B cell (primary cell): Measurements from ENCODE around the gene MAGOHB. TPM values are rescaled to one million over a fixed set of nuclear protein-coding genes. Genes with fewer than 3 reads are reported as not detected.

Experiments
- ATAC-seq: fragments of 200-7000 bp; cut with Tn5 transposase; one replicate; pipeline ENCODE4 v1.10.0; 2021; ENCODE audit warnings: low read depth, mild to moderate bottlenecking, moderate number of reproducible peaks, moderate library complexity
- CTCF ChIA-PET: fragments of 350-600 bp; sonication (Branson Sonifier 250); formaldehyde crosslinking; loops from one replicate; lab custom pipeline; 2021; ENCODE audit warnings: antibody characterized with exemption, inconsistent platforms; lab: Charles Lee
- POLR2A ChIA-PET: fragments of 350-600 bp; sonication (Branson Sonifier 250); formaldehyde crosslinking; loops from one replicate; lab custom pipeline; 2021; ENCODE audit warnings: antibody characterized with exemption; lab: Charles Lee
- DNase-seq: peaks from one replicate; pipeline ENCODE4 v3.0.0; 2013
- H2AFZ ChIP-seq: 2 replicates; pipeline ENCODE4 v1.6.1; 2012; ENCODE audit warnings: mild to moderate bottlenecking, low read depth, low read length; ENCODE audit not compliant: insufficient read depth, poor library complexity, severe bottlenecking
- H3K27ac ChIP-seq, 2 donors: 1 replicate in 1 of 2; 2 replicates in 1 of 2; pipeline ENCODE4 v1.5.1; 2012 to 2013; ENCODE audit warnings: low read length in 2 of 2, mild to moderate bottlenecking in 2 of 2, moderate library complexity in 1 of 2
- H3K27me3 ChIP-seq, 4 experiments: fragments of 200-600 bp in 1 of 4; sonication (generic) in 1 of 4; replicated peaks in 1 of 4; 1 replicate in 2 of 4; 2 replicates in 2 of 4; pipeline versions ENCODE4 v1.6.1 to v1.7.0; 2013 to 2016; ENCODE audit warnings: low read length in 3 of 4, mild to moderate bottlenecking in 2 of 4, mixed read lengths in 1 of 4, moderate library complexity in 1 of 4; ENCODE audit not compliant: insufficient read depth in 4 of 4, control insufficient read depth in 3 of 4; ENCODE audit errors: control extremely low read depth in 1 of 4
- H3K36me3 ChIP-seq, 2 experiments: replicated peaks in 1 of 2; 1 replicate in 1 of 2; 2 replicates in 1 of 2; pipeline versions ENCODE4 v1.6.1 to v1.7.1; 2013; ENCODE audit warnings: low read length in 1 of 2; ENCODE audit not compliant: insufficient read depth in 2 of 2, control insufficient read depth in 1 of 2; ENCODE audit errors: control extremely low read depth in 1 of 2, extremely low read depth in 1 of 2
- H3K4me1 ChIP-seq, 2 donors: fragments of 200-600 bp in 1 of 2; sonication (generic) in 1 of 2; 1 replicate in 1 of 2; 2 replicates in 1 of 2; pipeline versions ENCODE4 v1.5.1 to v1.6.1; 2013 to 2017; ENCODE audit warnings: low read length in 2 of 2; ENCODE audit not compliant: control insufficient read depth in 2 of 2, insufficient read depth in 2 of 2
- H3K4me2 ChIP-seq: replicated peaks from 2 replicates; pipeline ENCODE3; 2012; ENCODE audit warnings: mild to moderate bottlenecking, low read depth, low read length; ENCODE audit not compliant: poor library complexity, severe bottlenecking
- H3K4me3 ChIP-seq, 5 experiments: fragments of 200-600 bp in 1 of 5; sonication (generic) in 1 of 5; 1 replicate in 3 of 5; 2 replicates in 2 of 5; pipeline versions ENCODE4 v1.5.1 to v1.7.0; 2011 to 2016; ENCODE audit warnings: low read length in 4 of 5, mild to moderate bottlenecking in 4 of 5, low read depth in 2 of 5, control low read depth in 1 of 5, moderate library complexity in 1 of 5; ENCODE audit not compliant: insufficient read depth in 1 of 5; ENCODE audit errors: control extremely low read depth in 1 of 5, extremely low read depth in 1 of 5
- H3K79me2 ChIP-seq: fragments of 200-600 bp; sonication (generic); one replicate; pipeline ENCODE4 v1.6.0; 2016; ENCODE audit warnings: low read length; ENCODE audit not compliant: control insufficient read depth, insufficient read depth
- H3K9ac ChIP-seq: fragments of 200-600 bp; sonication (generic); 2 replicates; pipeline ENCODE4 v1.6.1; 2017; ENCODE audit warnings: mild to moderate bottlenecking, low read length, moderate library complexity
- H3K9me3 ChIP-seq, 3 donors: one replicate each; pipeline versions ENCODE4 v1.6.1 to v1.7.1; 2013; ENCODE audit warnings: low read length in 2 of 3; ENCODE audit not compliant: control insufficient read depth in 2 of 3, insufficient read depth in 1 of 3; ENCODE audit errors: control extremely low read depth in 1 of 3
- H4K20me1 ChIP-seq: 2 replicates; pipeline ENCODE4 v1.6.0; 2012; ENCODE audit warnings: mild to moderate bottlenecking, low read length; ENCODE audit not compliant: insufficient read depth, control insufficient read depth, poor library complexity, severe bottlenecking
- H3K27ac Mint-ChIP-seq: one replicate; pipeline ENCODE4 v1.8.0; 2021; ENCODE audit warnings: mixed read lengths
- H3K27me3 Mint-ChIP-seq: one replicate; pipeline ENCODE4 v1.8.0; 2021; ENCODE audit warnings: mixed read lengths
- H3K4me1 Mint-ChIP-seq: one replicate; pipeline ENCODE4 v1.8.0; 2021; ENCODE audit warnings: mixed read lengths
- H3K4me3 Mint-ChIP-seq: one replicate; pipeline ENCODE4 v1.8.0; 2021; ENCODE audit warnings: mixed read lengths
- H3K9me3 Mint-ChIP-seq: one replicate; pipeline ENCODE4 v1.8.0; 2022; ENCODE audit warnings: mixed read lengths; ENCODE audit not compliant: insufficient read depth
- EZH2 ChIP-seq: IDR thresholded peaks from 2 replicates; pipeline ENCODE4 v1.6.1; 2012; ENCODE audit warnings: borderline replicate concordance, low read depth, mild to moderate bottlenecking, moderate library complexity, low read length; ENCODE audit not compliant: insufficient read depth, poor library complexity, severe bottlenecking
- WGBS: methylation state at CpG from one replicate; pipeline ENCODE4 v1.1.5; 2013; ENCODE audit warnings: missing lambda C conversion rate; ENCODE audit not compliant: insufficient coverage; 5-methylcytosine and 5-hydroxymethylcytosine counted together
- intact Hi-C: fragments of 100-400 bp; cut with micrococcal nuclease; formaldehyde crosslinking; loops from one replicate; pipeline ENCODE4 v1.10.0; 2022
- polyA plus RNA-seq: library from polyadenylated mRNA; depleted of rRNA; stranded (reverse); fragments of >200 nt; gene quantifications from 2 replicates; pipeline ENCODE4 v1.2.3, GENCODE V29; 2012
- total RNA-seq, 2 donors: library from RNA; stranded (reverse); fragments of 120-200 nt in 1 of 2; gene quantifications; 1 replicate in 1 of 2; 2 replicates in 1 of 2; pipeline versions ENCODE4 v1.2.3 to v1.2.4, GENCODE V29; 2013 to 2022
- TF ChIP-seq, protein P1 (sequence below): fragments of 200-600 bp; IDR thresholded peaks from one replicate; pipeline ENCODE4 v1.8.0; 2022; ENCODE audit warnings: antibody characterized with exemption, mild to moderate bottlenecking

The MAGOHB gene
- total and polyA plus RNA-seq, 2 donors (not counting 1 experiment from before 2014, with no cell fraction given) = 8.1 to 19.1 TPM

GRCh38 chr12:10595881-10596280 lies 17.5 kb downstream of the MAGOHB start:
- no peak for ATAC-seq
- Histone ChIP-seq H3K79me2 (no peaks in the 10 kb centered on the region), H3K4me2 (no peak overlapping the region), H3K27me3 (no peaks in the 10 kb centered on the region), H3K36me3 (peaks cover 0 to 8% of the 10 kb centered on the region in 2 experiments), H3K4me1 (no peaks in the 10 kb centered on the region), H2AFZ (no peak overlapping the region), H3K9me3 (no peaks in the 10 kb centered on the region), H3K27ac (no peak overlapping the region), H3K4me3 (no peak overlapping the region), H4K20me1 (no peaks in the 10 kb centered on the region), H3K9ac (no peak overlapping the region)
- DNase-seq = no peak
- Mint-ChIP-seq H3K27ac (no peak overlapping the region), H3K4me3 (no peak overlapping the region), H3K9me3 (no peaks in the 10 kb centered on the region), H3K27me3 (no peaks in the 10 kb centered on the region), H3K4me1 (no peaks in the 10 kb centered on the region)
- ChIA-PET POLR2A (no interaction called here), CTCF (no interaction called here)
- TF ChIP-seq, protein P1, sequence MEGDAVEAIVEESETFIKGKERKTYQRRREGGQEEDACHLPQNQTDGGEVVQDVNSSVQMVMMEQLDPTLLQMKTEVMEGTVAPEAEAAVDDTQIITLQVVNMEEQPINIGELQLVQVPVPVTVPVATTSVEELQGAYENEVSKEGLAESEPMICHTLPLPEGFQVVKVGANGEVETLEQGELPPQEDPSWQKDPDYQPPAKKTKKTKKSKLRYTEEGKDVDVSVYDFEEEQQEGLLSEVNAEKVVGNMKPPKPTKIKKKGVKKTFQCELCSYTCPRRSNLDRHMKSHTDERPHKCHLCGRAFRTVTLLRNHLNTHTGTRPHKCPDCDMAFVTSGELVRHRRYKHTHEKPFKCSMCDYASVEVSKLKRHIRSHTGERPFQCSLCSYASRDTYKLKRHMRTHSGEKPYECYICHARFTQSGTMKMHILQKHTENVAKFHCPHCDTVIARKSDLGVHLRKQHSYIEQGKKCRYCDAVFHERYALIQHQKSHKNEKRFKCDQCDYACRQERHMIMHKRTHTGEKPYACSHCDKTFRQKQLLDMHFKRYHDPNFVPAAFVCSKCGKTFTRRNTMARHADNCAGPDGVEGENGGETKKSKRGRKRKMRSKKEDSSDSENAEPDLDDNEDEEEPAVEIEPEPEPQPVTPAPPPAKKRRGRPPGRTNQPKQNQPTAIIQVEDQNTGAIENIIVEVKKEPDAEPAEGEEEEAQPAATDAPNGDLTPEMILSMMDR = no peak
- TF ChIP-seq EZH2 = no peak
- WGBS = no CpG with 5 or more reads among the region's 2 CpGs
- intact Hi-C loops = no loop called here

- Histone ChIP-seq H2AFZ (no peak overlapping the region), H3K27me3 (no peaks in the 10 kb centered on the region), H3K4me1 (no peaks in the 10 kb centered on the region), H3K9ac (no peak overlapping the region), H3K9me3 (no peaks in the 10 kb centered on the region), H3K79me2 (no peaks in the 10 kb centered on the region), H4K20me1 (no peaks in the 10 kb centered on the region), H3K4me2 (no peak overlapping the region), H3K4me3 (no peak overlapping the region), H3K27ac (no peak overlapping the region), H3K36me3 (peaks cover 0 to 4% of the 10 kb centered on the region in 2 experiments)
- ATAC-seq (no peak), DNase-seq (no peak)
- intact Hi-C loops = no loop called here
- Mint-ChIP-seq H3K9me3 (no peaks in the 10 kb centered on the region), H3K27ac (no peak overlapping the region), H3K4me3 (no peak overlapping the region), H3K4me1 (no peaks in the 10 kb centered on the region), H3K27me3 (no peaks in the 10 kb centered on the region)
- TF ChIP-seq, protein P1 = no peak
- TF ChIP-seq EZH2 = no peak
- 100% methylated on average over 1 of the region's 3 CpGs for WGBS
- POLR2A ChIA-PET = no interaction called here
- CTCF ChIA-PET = interaction anchor here (1.8 kb wide), 1 partner anchor 356 kb away, joined by 4 read pairs; no protein-coding TSS in a partner anchor
Measured at GRCh38 chr12:10590966-10591365, 22.4 kb downstream of the MAGOHB start.
